WTC11 (cell line): ENCODE measurements around the gene ZC2HC1B. TPM values are rescaled to one million over a fixed set of nuclear protein-coding genes. Genes with fewer than 3 reads are reported as not detected.

ENCODE experiments used
- ATAC-seq: fragments of 200-7000 bp; cut with Tn5 transposase; 2 replicates; pipeline ENCODE4 v1.10.0; 2021; ENCODE audit warnings: mild to moderate bottlenecking, moderate library complexity
- CTCF ChIA-PET: fragments of 300-600 bp; sonication (Branson Sonifier 250); formaldehyde crosslinking; loops from one replicate; lab custom pipeline; 2021; ENCODE audit warnings: antibody characterized with exemption; lab: Charles Lee
- POLR2A ChIA-PET: fragments of 350-600 bp; sonication (Branson Sonifier 250); formaldehyde crosslinking; loops from one replicate; lab custom pipeline; 2021; ENCODE audit warnings: antibody characterized with exemption; lab: Charles Lee
- DNase-seq: peaks from one replicate; pipeline ENCODE4 v3.0.0; 2021; ENCODE audit warnings: low spot score
- H3K27ac Mint-ChIP-seq: 2 replicates; pipeline ENCODE4 v1.8.0; 2021; ENCODE audit warnings: mixed read lengths
- H3K27me3 Mint-ChIP-seq: 2 replicates; pipeline ENCODE4 v1.8.0; 2021; ENCODE audit warnings: low read depth, mild to moderate bottlenecking, moderate library complexity, mixed read lengths
- H3K36me3 Mint-ChIP-seq: 2 replicates; pipeline ENCODE4 v1.8.0; 2021; ENCODE audit warnings: mixed read lengths
- H3K4me1 Mint-ChIP-seq: 2 replicates; pipeline ENCODE4 v1.8.0; 2022; ENCODE audit warnings: mixed read lengths
- H3K4me3 Mint-ChIP-seq: 2 replicates; pipeline ENCODE4 v1.8.0; 2021; ENCODE audit warnings: mild to moderate bottlenecking, moderate library complexity, mixed read lengths
- H3K9me3 Mint-ChIP-seq: 2 replicates; pipeline ENCODE4 v1.8.0; 2021; ENCODE audit warnings: mixed read lengths
- ATF1 ChIP-seq: sonication (generic); formaldehyde crosslinking; IDR thresholded peaks from 2 replicates; pipeline ENCODE4 v1.8.1; 2023; ENCODE audit warnings: mild to moderate bottlenecking, moderate library complexity, missing genetic modification reagents
- ATF3 ChIP-seq: sonication (generic); formaldehyde crosslinking; conservative IDR thresholded peaks from 2 replicates; pipeline ENCODE4 v1.8.1; 2022; ENCODE audit warnings: mild to moderate bottlenecking, missing genetic modification reagents
- CBFB ChIP-seq: sonication (generic); formaldehyde crosslinking; IDR thresholded peaks from 2 replicates; pipeline ENCODE4 v1.8.1; 2022; ENCODE audit warnings: mild to moderate bottlenecking, low read depth, missing genetic modification reagents
- FOXP1 ChIP-seq: sonication (generic); formaldehyde crosslinking; IDR thresholded peaks from 2 replicates; pipeline ENCODE4 v1.8.0; 2022; ENCODE audit warnings: missing genetic modification reagents, mild to moderate bottlenecking, moderate library complexity, borderline replicate concordance
- FOXP4 ChIP-seq: sonication (generic); formaldehyde crosslinking; IDR thresholded peaks from 2 replicates; pipeline ENCODE4 v1.8.0; 2022; ENCODE audit warnings: mild to moderate bottlenecking, missing genetic modification reagents
- PRDM15 ChIP-seq: sonication (generic); formaldehyde crosslinking; IDR thresholded peaks from 2 replicates; pipeline ENCODE4 v1.8.0; 2022; ENCODE audit warnings: missing genetic modification reagents
- SMAD4 ChIP-seq: sonication (generic); formaldehyde crosslinking; IDR thresholded peaks from 2 replicates; pipeline ENCODE4 v1.8.0; 2022; ENCODE audit warnings: mild to moderate bottlenecking, missing genetic modification reagents
- TEAD1 ChIP-seq: sonication (generic); formaldehyde crosslinking; IDR thresholded peaks from 2 replicates; pipeline ENCODE4 v1.8.0; 2022; ENCODE audit warnings: mild to moderate bottlenecking, missing genetic modification reagents
- USF1 ChIP-seq: sonication (generic); formaldehyde crosslinking; IDR thresholded peaks from 2 replicates; pipeline ENCODE4 v1.8.0; 2022; ENCODE audit warnings: mild to moderate bottlenecking, missing genetic modification reagents
- ZNF396 ChIP-seq: fragments of 250-450 bp; sonication (Bioruptor Pico); IDR thresholded peaks from 2 replicates; pipeline ENCODE4 v1.8.0; 2021; ENCODE audit warnings: mild to moderate bottlenecking, moderate library complexity, borderline replicate concordance
- ZNF532 ChIP-seq: fragments of 250-450 bp; sonication (Bioruptor Pico); IDR thresholded peaks from 2 replicates; pipeline ENCODE4 v1.9.0; 2021; ENCODE audit warnings: mild to moderate bottlenecking, borderline replicate concordance
- total RNA-seq: library from RNA; stranded (reverse); gene quantifications from 3 replicates; pipeline ENCODE4 v1.2.3, GENCODE V29; 2021
- TF ChIP-seq, protein P1 (sequence below): fragments of 250-450 bp; sonication (Bioruptor Pico); conservative IDR thresholded peaks from 2 replicates; pipeline ENCODE4 v1.9.0; 2021; ENCODE audit warnings: mild to moderate bottlenecking
- TF ChIP-seq, protein P2 (sequence below): fragments of 250-450 bp; sonication (Bioruptor Pico); IDR thresholded peaks from 2 replicates; pipeline ENCODE4 v1.9.0; 2021; ENCODE audit warnings: moderate library complexity, mild to moderate bottlenecking, inconsistent platforms, borderline replicate concordance

Gene ZC2HC1B
- total RNA-seq, 1 experiment from 2014 or later, result not detected

DNA sequence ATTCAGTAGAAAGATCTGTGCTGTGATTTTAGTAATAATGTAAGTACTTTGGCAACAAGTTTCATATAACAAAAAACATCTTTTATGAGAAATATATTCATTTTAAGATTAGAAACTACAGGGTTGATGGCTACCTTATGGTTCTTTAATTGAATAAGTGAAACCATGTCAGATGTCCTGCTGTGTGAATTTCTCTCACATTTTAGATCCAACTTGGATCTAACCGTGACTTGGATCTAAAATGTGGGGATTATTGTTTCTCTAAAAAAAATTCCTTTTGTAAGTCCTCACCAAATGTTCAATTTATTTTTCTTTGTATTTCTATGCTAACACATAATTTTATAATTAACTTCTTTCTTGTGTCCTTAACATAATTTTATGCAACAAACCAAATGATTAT, 30.4 kb downstream of the ZC2HC1B start:
- ChIA-PET CTCF (no interaction called here), POLR2A (no interaction called here)
- no peaks in the 10 kb centered on the region for H3K36me3 Mint-ChIP-seq
- no peak overlapping the region for H3K27ac Mint-ChIP-seq
- H3K4me1 Mint-ChIP-seq, result peaks cover 9% of the 10 kb centered on the region; the same call in 1 of the 2 replicates
- no peak overlapping the region for H3K4me3 Mint-ChIP-seq
- TF ChIP-seq SMAD4 (CRISPR knock-in tag), result no peak
- no peak for TF ChIP-seq ATF3 (CRISPR knock-in tag)
- TF ChIP-seq FOXP1 (CRISPR knock-in tag), result no peak
- TF ChIP-seq FOXP4, result no peak
- no peak for TF ChIP-seq ATF1 (CRISPR knock-in tag)
- TF ChIP-seq ZNF532 (CRISPR knock-in tag), result no peak
- TF ChIP-seq, protein P1, sequence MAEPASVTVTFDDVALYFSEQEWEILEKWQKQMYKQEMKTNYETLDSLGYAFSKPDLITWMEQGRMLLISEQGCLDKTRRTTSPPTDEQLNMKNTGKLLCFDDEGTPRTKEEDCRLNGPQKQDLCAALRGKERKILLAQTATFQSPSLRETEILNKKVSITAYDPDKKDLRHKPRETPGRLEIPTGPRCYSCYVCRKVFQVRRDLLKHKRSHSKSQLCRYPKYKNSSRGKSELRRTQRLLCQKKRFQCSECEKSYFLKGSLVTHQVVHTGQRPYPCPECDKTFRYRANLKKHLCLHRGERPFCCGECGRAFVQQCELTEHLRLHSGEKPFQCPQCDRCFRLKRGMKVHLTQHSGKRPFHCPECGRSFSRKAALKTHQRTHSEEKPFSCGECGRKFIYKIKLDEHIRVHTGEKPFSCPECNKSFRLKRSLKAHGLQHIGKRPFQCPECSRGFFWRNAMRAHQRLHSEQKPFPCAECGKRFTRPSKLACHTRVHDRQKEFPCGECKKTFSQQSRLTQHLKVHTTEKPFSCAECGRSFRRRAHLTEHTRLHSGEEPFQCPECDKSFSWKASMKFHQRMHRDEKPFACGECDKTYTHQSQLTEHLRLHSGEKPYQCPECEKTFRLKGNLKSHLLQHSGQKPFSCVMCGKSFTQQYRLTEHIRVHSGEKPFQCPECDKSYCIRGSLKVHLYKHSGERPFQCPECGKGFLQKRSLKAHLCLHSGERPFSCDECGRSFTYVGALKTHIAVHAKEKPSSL (CRISPR knock-in tag), result no peak
- TF ChIP-seq TEAD1, result no peak
- TF ChIP-seq, protein P2, sequence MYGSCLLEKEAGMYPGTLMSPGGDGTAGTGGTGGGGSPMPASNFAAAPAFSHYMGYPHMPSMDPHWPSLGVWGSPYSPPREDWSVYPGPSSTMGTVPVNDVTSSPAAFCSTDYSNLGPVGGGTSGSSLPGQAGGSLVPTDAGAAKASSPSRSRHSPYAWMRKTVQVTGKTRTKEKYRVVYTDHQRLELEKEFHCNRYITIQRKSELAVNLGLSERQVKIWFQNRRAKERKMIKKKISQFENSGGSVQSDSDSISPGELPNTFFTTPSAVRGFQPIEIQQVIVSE (CRISPR knock-in tag), result no peak
- TF ChIP-seq USF1 (CRISPR knock-in tag), result no peak
- no peak for TF ChIP-seq PRDM15 (CRISPR knock-in tag)
- TF ChIP-seq CBFB (CRISPR knock-in tag), result no peak
- TF ChIP-seq ZNF396 (CRISPR knock-in tag), result no peak
- no peaks in the 10 kb centered on the region for H3K27me3 Mint-ChIP-seq
- H3K9me3 Mint-ChIP-seq, result no peaks in the 10 kb centered on the region
- no peak for ATAC-seq
- DNase-seq, result no peak
